A673 (cell line): ENCODE data around the gene CNPY1.

ENCODE experiments used
- CTCF ChIP-seq: fragments of 300-800, 200-600 bp; sonication (generic); conservative IDR thresholded peaks from 2 replicates; pipeline ENCODE4 v1.5.1; 2017; ENCODE audit warnings: low read depth, mild to moderate bottlenecking, antibody characterized with exemption, low read length, moderate library complexity, mixed read lengths
- EZH2 ChIP-seq: fragments of 200-600 bp; sonication (generic); IDR thresholded peaks from 2 replicates; pipeline ENCODE4 v1.6.1; 2017; ENCODE audit warnings: borderline replicate concordance, low read depth, mild to moderate bottlenecking, mixed read lengths, antibody characterized with exemption, low read length; ENCODE audit not compliant: poor library complexity, severe bottlenecking

- TF ChIP-seq CTCF, result no peak
- no peak for TF ChIP-seq EZH2
Observed at GRCh38 chr7:155470186-155470487, 76.2 kb downstream of the CNPY1 start.
